IMR-90 (cell line): Measurements from ENCODE around the gene MYD88. TPM values are rescaled to one million over a fixed set of nuclear protein-coding genes. Genes with fewer than 3 reads are reported as not detected.

Experiments used
- ATAC-seq: fragments of 200-7000 bp; cut with Tn5 transposase; 2 replicates; pipeline ENCODE4 v1.9.1; 2020; ENCODE audit warnings: low read depth, mild to moderate bottlenecking, moderate library complexity
- BruUV-seq: library from RNA; stranded (reverse); fragments of 400-500 nt; replicated peaks from 2 replicates; lab custom pipeline; 2021; lab: Mats Ljungman, UMichigan
- CTCF ChIA-PET: fragments of 300-600 bp; formaldehyde crosslinking; extraction: SDS; loops from one replicate; lab custom pipeline; 2021; ENCODE audit warnings: antibody characterized with exemption; lab: Yijun Ruan, JAX
- POLR2A ChIA-PET: fragments of 300-600 bp; sonication (Branson Sonifier 250); formaldehyde crosslinking; loops from one replicate; lab custom pipeline; 2022; ENCODE audit warnings: antibody characterized with exemption; ENCODE audit not compliant: unreplicated experiment; lab: Charles Lee
- DNase-seq: peaks from one replicate; pipeline ENCODE4 v3.0.0; 2013
- H2AFZ ChIP-seq: replicated peaks from 2 replicates; pipeline ENCODE3; 2013; ENCODE audit warnings: low read length, mild to moderate bottlenecking; ENCODE audit not compliant: poor library complexity
- H2AK5ac ChIP-seq: 2 replicates; pipeline ENCODE4 v1.6.1; 2013; ENCODE audit warnings: low read depth, low read length, inconsistent platforms
- H2AK9ac ChIP-seq: replicated peaks from 2 replicates; pipeline ENCODE3; 2013; ENCODE audit warnings: mild to moderate bottlenecking, low read depth, low read length, moderate library complexity; ENCODE audit not compliant: poor library complexity
- H2BK120ac ChIP-seq: 2 replicates; pipeline ENCODE4 v1.6.1; 2013; ENCODE audit warnings: low read depth, low read length, inconsistent platforms
- H2BK15ac ChIP-seq: 3 replicates; pipeline ENCODE4 v1.6.1; 2013; ENCODE audit warnings: low read depth, low read length, inconsistent platforms
- H2BK20ac ChIP-seq: 2 replicates; pipeline ENCODE4 v1.6.1; 2013; ENCODE audit warnings: low read depth, mild to moderate bottlenecking, inconsistent platforms, low read length, moderate library complexity
- H2BK5ac ChIP-seq: 2 replicates; pipeline ENCODE4 v1.6.1; 2013; ENCODE audit warnings: mild to moderate bottlenecking, low read depth, low read length, inconsistent platforms; ENCODE audit not compliant: poor library complexity, severe bottlenecking
- H3K14ac ChIP-seq: replicated peaks from 2 replicates; pipeline ENCODE4 v1.6.1; 2013; ENCODE audit warnings: low read depth, low read length, inconsistent platforms
- H3K18ac ChIP-seq: 2 replicates; pipeline ENCODE4 v1.6.1; 2013; ENCODE audit warnings: low read depth, low read length, control low read depth
- H3K23ac ChIP-seq: 2 replicates; pipeline ENCODE4 v1.6.1; 2013; ENCODE audit warnings: low read depth, low read length, inconsistent platforms
- H3K27ac ChIP-seq: 2 replicates; pipeline ENCODE4 v1.5.1; 2013; ENCODE audit warnings: mild to moderate bottlenecking, control low read depth, low read length; ENCODE audit not compliant: insufficient read depth
- H3K27me3 ChIP-seq: 2 replicates; pipeline ENCODE4 v1.6.1; 2013; ENCODE audit warnings: low read length; ENCODE audit not compliant: control insufficient read depth, insufficient read depth
- H3K36me3 ChIP-seq: 2 replicates; pipeline ENCODE4 v1.6.1; 2013; ENCODE audit warnings: low read length, mixed read lengths; ENCODE audit not compliant: control insufficient read depth, insufficient read depth
- H3K4ac ChIP-seq: 2 replicates; pipeline ENCODE4 v1.6.1; 2013; ENCODE audit warnings: low read depth, low read length, inconsistent platforms
- H3K4me1 ChIP-seq: 2 replicates; pipeline ENCODE4 v1.6.1; 2013; ENCODE audit warnings: low read length, mixed read lengths; ENCODE audit not compliant: control insufficient read depth, insufficient read depth
- H3K4me2 ChIP-seq: 2 replicates; pipeline ENCODE4 v1.6.1; 2013; ENCODE audit warnings: low read depth, mild to moderate bottlenecking, control low read depth, low read length, moderate library complexity
- H3K4me3 ChIP-seq: 2 replicates; pipeline ENCODE4 v1.5.1; 2013; ENCODE audit warnings: low read depth, mild to moderate bottlenecking, control low read depth, low read length, moderate library complexity; ENCODE audit not compliant: insufficient read depth
- H3K56ac ChIP-seq: 2 replicates; pipeline ENCODE4 v1.6.1; 2013; ENCODE audit warnings: low read length, inconsistent platforms; ENCODE audit not compliant: insufficient read depth; ENCODE audit errors: extremely low read depth
- H3K79me1 ChIP-seq, 2 experiments: 2 replicates each; pipeline ENCODE4 v1.6.1; 2013; ENCODE audit warnings: low read length in 2 of 2, inconsistent platforms in 1 of 2, low read depth in 1 of 2
- H3K9ac ChIP-seq: 2 replicates; pipeline ENCODE4 v1.6.1; 2013; ENCODE audit warnings: low read depth, low read length, control low read depth
- H3K9me1 ChIP-seq: 2 replicates; pipeline ENCODE4 v1.6.1; 2013; ENCODE audit warnings: low read length, inconsistent platforms; ENCODE audit not compliant: insufficient read depth
- H3K9me3 ChIP-seq: 2 replicates; pipeline ENCODE4 v1.6.1; 2013; ENCODE audit warnings: low read length; ENCODE audit not compliant: control insufficient read depth, insufficient read depth
- H4K20me1 ChIP-seq: 2 replicates; pipeline ENCODE4 v1.6.1; 2013; ENCODE audit warnings: low read length, inconsistent platforms; ENCODE audit not compliant: insufficient read depth
- H4K5ac ChIP-seq: 2 replicates; pipeline ENCODE4 v1.6.1; 2013; ENCODE audit warnings: mild to moderate bottlenecking, low read depth, low read length, control low read depth
- H4K8ac ChIP-seq, 2 experiments: 2 replicates each; pipeline ENCODE4 v1.6.1; 2013; ENCODE audit warnings: low read depth in 2 of 2, low read length in 2 of 2, control low read depth in 1 of 2, inconsistent platforms in 1 of 2
- H4K91ac ChIP-seq: 2 replicates; pipeline ENCODE4 v1.6.1; 2013; ENCODE audit warnings: low read depth, low read length, inconsistent platforms; ENCODE audit not compliant: insufficient read depth
- BHLHE40 ChIP-seq: fragments of 150-350 bp; IDR thresholded peaks from 2 replicates; pipeline ENCODE4 v1.6.1; 2016; ENCODE audit warnings: mild to moderate bottlenecking, low read depth, low read length
- FOS ChIP-seq: fragments of 150-350 bp; IDR thresholded peaks from 2 replicates; pipeline ENCODE4 v1.6.1; 2016; ENCODE audit warnings: low read depth, low read length
- MAZ ChIP-seq: IDR thresholded peaks from 2 replicates; pipeline ENCODE4 v1.6.1; 2012; ENCODE audit warnings: low read depth, mild to moderate bottlenecking, low read length, improper control_type of control experiment, moderate library complexity, borderline replicate concordance
- RAD21 ChIP-seq: IDR thresholded peaks from 2 replicates; pipeline ENCODE4 v1.6.1; 2012; ENCODE audit warnings: low read length, improper control_type of control experiment
- RCOR1 ChIP-seq: IDR thresholded peaks from 2 replicates; pipeline ENCODE4 v1.6.1; 2012; ENCODE audit warnings: mild to moderate bottlenecking, low read length, improper control_type of control experiment; ENCODE audit not compliant: insufficient replicate concordance
- RFX5 ChIP-seq: IDR thresholded peaks from 2 replicates; pipeline ENCODE4 v1.8.0; 2012; ENCODE audit warnings: low read depth, mild to moderate bottlenecking, low read length, moderate library complexity
- SMC3 ChIP-seq: fragments of 150-350 bp; IDR thresholded peaks from 2 replicates; pipeline ENCODE4 v1.6.1; 2016; ENCODE audit warnings: low read depth, mild to moderate bottlenecking, antibody characterized with exemption, low read length, moderate library complexity
- WGBS, 2 experiments: methylation state at CpG; one replicate each; pipeline versions ENCODE4 v1.1.5 to v1.1.7; 2013; ENCODE audit warnings: missing lambda C conversion rate in 2 of 2; ENCODE audit not compliant: insufficient read length in 1 of 2; ENCODE audit errors: extremely low coverage in 2 of 2; 5-methylcytosine and 5-hydroxymethylcytosine counted together
- dilution Hi-C: fragments of 300-500 bp; cut with HindIII; formaldehyde crosslinking; loops from one replicate; pipeline ENCODE4 v1.14.3; 2018; ENCODE audit warnings: low sequenced_read_pairs; ENCODE audit not compliant: unreplicated experiment
- in situ Hi-C: fragments of 300-500 bp; cut with MboI; formaldehyde crosslinking; loops from 3 replicates; pipeline ENCODE4 v1.14.3; 2019; ENCODE audit warnings: low sequenced_read_pairs, inconsistent platforms, mixed read lengths
- intact Hi-C: fragments of 100-400 bp; cut with micrococcal nuclease; formaldehyde crosslinking; loops from 2 replicates; pipeline ENCODE4 v1.10.0; 2022
- polyA plus RNA-seq, 3 experiments: library from polyadenylated mRNA; depleted of rRNA; stranded (reverse); fragments of >200 nt; gene quantifications; 2 replicates each; pipeline ENCODE4 v1.2.3, GENCODE V29; 2012; ENCODE audit warnings: low replicate concordance in 1 of 3
- total RNA-seq: library from RNA; depleted of rRNA; stranded (reverse); fragments of >200 nt; gene quantifications from 2 replicates; pipeline ENCODE4 v1.2.3, GENCODE V29; 2012
- TF ChIP-seq, protein P1 (sequence below): fragments of 150-350 bp; IDR thresholded peaks from 2 replicates; pipeline ENCODE4 v1.6.1; 2016; ENCODE audit warnings: low read depth, mild to moderate bottlenecking, low read length, moderate library complexity, borderline replicate concordance
- TF ChIP-seq, protein P2 (sequence below): fragments of 150-350 bp; IDR thresholded peaks from 2 replicates; pipeline ENCODE4 v1.6.1; 2017; ENCODE audit warnings: mild to moderate bottlenecking, antibody characterized with exemption, low read length, low read depth

MYD88 gene
- total and polyA plus RNA-seq, 2 of the 4 experiments (the other 2 are of a cell fraction): 9.3 to 39.8 TPM

DNA sequence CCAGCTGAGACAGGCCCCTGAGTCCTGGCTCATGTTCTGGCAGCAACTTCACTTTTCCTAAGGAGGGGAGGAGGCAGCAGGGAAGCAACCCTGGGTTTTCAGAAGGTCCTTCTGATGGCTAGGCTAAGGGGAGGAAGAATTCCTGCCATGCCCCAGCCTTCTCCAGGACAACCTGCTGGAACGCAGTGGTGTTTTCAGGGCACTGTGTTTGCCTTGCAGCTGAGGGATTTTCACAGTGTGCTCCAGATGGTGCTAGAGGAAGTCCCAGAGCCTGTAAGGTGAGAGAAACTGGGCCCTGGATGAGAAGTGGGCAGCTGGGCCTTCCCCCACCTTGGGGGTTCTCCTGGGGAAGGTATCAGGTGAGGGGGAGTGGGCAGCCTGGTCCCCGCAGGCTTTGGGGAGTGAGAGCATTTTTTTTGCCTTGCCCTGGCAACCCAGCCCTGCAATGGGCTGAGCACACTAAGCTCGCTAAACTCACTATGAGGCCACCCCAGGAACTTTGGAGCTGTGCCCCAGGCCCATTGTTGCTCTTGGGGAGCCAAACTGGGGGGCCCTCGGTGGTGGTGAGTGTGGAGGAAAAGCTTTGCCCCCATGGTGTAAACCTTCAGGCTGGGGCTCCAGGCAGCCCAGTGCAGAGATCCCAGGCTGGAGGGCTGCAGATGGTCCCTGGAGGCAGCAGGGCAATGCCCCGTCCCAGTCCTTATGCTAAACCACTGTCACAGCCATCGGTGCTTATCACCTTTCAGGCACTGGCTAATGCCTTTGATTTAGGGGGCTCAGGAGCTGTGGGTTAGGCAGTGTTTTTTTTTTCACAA lies 42.6 kb upstream of the MYD88 start:
- POLR2A ChIA-PET: no interaction called here
- BruUV-seq: no TSS peak
- DNase-seq (no peak), ATAC-seq (no peak)
- Histone ChIP-seq H3K23ac (no peak overlapping the region), H3K4ac (no peak overlapping the region), H4K91ac (no peak overlapping the region), H3K9me3 (no peaks in the 10 kb centered on the region), H3K79me1 (no peaks in the 10 kb centered on the region), H3K9me1 (no peaks in the 10 kb centered on the region), H4K8ac (no peak overlapping the region), H3K18ac (no peak overlapping the region), H3K9ac (no peak overlapping the region), H3K4me1 (no peaks in the 10 kb centered on the region), H3K27me3 (peaks cover 60% of the 10 kb centered on the region), H2BK5ac (no peak overlapping the region), H2BK15ac (no peak overlapping the region), H3K4me2 (no peak overlapping the region), H3K27ac (no peak overlapping the region), H3K36me3 (no peaks in the 10 kb centered on the region), H2BK20ac (no peak overlapping the region), H4K5ac (no peak overlapping the region), H2AK5ac (no peak overlapping the region), H4K20me1 (no peaks in the 10 kb centered on the region; the same call in 1 of the 2 replicates), H3K14ac (no peak overlapping the region), H2BK120ac (no peak overlapping the region), H2AK9ac (no peak overlapping the region), H2AFZ (no peak overlapping the region), H3K56ac (no peak overlapping the region), H3K4me3 (no peak overlapping the region)
- 47% methylated on average over 3 of the region's 6 CpGs; no CpG with 5 or more reads in 1 of the 2 experiments for WGBS, 2 experiments
- dilution Hi-C loops (no loop called here), intact Hi-C loops (no loop called here), in situ Hi-C loops (no loop called here)
- CTCF ChIA-PET: no interaction called here
- no peak for TF ChIP-seq RFX5
- TF ChIP-seq, protein P1, sequence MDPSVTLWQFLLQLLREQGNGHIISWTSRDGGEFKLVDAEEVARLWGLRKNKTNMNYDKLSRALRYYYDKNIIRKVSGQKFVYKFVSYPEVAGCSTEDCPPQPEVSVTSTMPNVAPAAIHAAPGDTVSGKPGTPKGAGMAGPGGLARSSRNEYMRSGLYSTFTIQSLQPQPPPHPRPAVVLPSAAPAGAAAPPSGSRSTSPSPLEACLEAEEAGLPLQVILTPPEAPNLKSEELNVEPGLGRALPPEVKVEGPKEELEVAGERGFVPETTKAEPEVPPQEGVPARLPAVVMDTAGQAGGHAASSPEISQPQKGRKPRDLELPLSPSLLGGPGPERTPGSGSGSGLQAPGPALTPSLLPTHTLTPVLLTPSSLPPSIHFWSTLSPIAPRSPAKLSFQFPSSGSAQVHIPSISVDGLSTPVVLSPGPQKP: no peak
- TF ChIP-seq SMC3: no peak
- no peak for TF ChIP-seq RCOR1
- TF ChIP-seq FOS: no peak
- no peak for TF ChIP-seq BHLHE40
- TF ChIP-seq RAD21: no peak
- TF ChIP-seq MAZ: no peak
- TF ChIP-seq, protein P2, sequence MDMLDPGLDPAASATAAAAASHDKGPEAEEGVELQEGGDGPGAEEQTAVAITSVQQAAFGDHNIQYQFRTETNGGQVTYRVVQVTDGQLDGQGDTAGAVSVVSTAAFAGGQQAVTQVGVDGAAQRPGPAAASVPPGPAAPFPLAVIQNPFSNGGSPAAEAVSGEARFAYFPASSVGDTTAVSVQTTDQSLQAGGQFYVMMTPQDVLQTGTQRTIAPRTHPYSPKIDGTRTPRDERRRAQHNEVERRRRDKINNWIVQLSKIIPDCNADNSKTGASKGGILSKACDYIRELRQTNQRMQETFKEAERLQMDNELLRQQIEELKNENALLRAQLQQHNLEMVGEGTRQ: no peak
